HUDEP-2 (cell line): Measurements from ENCODE around the gene EYS.

Experiments used
- DNase-seq, 76 experiments: peaks; one replicate each; lab custom pipeline; 2025; ENCODE audit not compliant: unreplicated experiment in 76 of 76; lab: John Stamatoyannopoulos, UW

The EYS gene

DNA sequence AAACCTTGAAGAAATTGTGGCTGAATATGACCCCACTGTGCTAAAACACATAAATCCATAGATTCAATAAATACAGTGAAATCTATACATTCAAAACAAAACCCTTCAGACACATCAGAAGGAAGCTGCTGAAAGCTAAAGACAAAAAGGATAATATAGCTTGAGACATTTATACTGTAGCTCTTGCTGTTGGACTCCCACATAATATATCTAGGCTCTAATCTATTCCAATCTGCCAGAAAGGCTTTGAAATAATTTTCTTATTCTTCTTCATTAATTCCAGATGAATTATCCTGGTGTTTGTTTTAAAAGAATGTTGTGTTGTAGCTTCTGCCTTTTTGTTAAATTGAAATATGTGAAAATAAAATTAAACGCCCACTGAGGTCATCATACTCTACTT, 454.0 kb downstream of the EYS start:
- no peak for DNase-seq

DNA sequence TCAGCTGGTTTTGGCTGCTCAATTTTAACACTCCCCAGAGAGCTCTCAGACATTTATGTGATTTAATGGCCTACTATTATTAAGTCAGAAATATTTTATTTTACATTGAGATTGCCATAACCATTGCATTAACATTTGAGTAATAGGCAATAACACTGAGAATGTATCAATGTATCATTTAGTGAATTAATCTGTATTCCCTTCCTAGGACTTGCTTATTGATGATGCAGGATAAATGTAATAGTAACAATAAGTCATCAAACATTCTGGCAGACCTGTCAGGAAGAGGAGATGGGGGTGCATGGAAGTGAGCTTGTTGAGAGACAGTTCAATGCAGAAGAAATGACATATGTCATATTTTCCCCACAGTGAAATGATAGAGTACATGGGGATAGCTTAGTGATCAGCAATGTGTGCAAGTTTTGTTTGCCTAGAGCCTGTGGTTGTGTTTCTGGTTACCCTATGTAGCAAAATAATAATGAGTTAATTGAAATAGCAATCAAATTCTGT, 458.9 kb downstream of the EYS start:
- DNase-seq, result no peak

GRCh38 chr6:65231616-65232015, 475.4 kb downstream of the EYS start:
- DNase-seq, result no peak

DNA sequence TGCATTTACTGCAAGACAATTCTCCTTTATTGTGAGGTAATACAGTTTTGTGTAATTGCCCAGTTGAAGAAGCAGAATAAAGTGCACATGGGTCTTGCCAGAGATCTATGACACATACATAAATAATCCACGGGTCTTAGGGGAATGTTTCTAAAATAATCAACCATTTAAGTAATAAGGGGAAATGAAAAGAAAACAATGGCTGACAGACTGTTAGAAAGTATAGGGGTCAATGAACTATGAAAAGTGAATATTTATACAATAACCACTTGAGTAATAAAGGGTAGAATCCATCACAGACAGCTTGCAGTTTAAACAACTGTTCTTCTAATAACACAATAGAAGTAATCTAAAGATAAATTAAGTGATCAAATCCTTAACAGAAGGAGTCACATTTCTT, 477.2 kb downstream of the EYS start:
- DNase-seq, result no peak

- no peak for DNase-seq
Measured at GRCh38 chr6:65221153-65221552, 485.9 kb downstream of the EYS start.

DNA sequence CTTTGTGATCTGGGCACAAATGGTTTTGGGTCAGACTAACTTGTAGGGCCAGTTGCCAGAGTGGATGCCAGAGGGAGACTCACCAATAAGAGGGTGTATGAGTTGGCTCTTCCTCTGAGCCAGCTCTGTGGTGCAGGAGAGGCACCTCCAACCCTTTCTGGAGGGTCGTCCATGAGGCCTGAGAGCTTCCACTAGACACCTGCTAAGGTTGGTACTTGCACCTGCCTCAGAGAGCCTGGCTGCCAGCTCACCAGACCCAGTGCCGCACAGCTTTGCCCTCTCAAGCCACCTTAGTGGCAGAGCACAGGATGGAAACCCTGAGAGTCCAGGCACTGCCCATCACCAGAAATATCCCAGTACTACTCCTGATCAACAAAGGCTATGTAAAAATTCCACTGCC, 504.3 kb downstream of the EYS start:
- DNase-seq, result no peak

- DNase-seq, result no peak
Measured at GRCh38 chr6:65199683-65200082, 507.3 kb downstream of the EYS start.

- DNase-seq, result no peak
Measured at GRCh38 chr6:65199121-65199520, 507.9 kb downstream of the EYS start.

DNA sequence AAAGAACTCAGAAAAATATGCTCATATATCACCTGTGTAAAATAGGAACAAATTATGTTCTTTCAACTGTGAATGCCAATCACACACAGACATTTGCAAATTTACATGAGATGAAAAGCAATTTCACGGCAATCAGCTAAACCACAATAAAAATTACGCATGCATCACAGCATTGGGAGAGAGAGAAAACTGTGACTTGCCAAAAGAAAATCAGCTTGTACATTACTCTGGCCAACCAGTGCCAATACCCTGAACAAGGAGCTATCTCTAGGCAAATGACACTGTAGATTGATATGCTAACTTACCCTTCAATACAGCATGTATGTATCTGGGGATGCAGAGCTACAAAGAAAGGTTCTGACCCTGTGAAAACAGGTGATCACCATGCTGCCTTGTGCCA, 515.6 kb downstream of the EYS start:
- no peak for DNase-seq

GRCh38 chr6:65189236-65189881, 517.7 kb downstream of the EYS start:
- DNase-seq, result no peak

GRCh38 chr6:65186826-65187225, 520.2 kb downstream of the EYS start:
- DNase-seq, result no peak

- DNase-seq, result no peak
Measured at GRCh38 chr6:65182681-65183080, 524.3 kb downstream of the EYS start.

- no peak for DNase-seq
Measured at GRCh38 chr6:65170273-65170672, 536.8 kb downstream of the EYS start.

DNA sequence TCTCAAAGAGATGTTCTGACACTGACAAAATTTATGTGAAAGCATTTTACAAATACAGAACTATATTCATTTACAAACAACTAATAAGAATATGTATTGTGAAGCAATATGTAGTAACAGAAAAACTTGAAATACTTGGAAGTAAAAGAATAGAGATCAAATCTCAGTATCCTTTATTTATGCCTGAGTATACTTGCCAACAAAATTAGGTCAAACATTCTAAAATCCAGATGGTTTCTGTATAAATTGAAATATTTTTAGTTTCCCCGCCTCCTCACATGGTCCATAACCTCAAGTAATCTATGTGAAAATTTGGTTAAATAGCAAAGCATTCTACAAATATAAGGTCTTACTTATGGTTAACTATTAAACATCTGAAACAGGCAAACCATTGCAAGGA, 545.4 kb downstream of the EYS start:
- DNase-seq, result no peak

DNA sequence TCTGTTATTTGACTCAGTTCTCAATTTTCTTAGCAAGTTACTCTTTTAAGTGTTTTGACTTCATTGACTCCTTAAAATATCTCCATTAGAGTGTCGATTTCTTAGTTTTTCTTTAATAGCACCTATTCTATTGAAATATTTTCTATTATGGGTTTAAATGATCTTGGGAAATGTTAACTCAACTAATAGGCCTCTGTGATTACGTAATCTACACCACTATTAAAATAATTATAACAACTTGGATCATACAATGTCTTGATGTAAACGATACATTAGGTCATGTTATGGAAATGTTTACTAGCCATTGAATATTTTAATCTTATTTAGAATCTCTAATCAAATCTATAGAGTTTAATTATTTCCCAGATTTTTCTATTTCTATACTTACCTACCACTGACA, 550.0 kb downstream of the EYS start:
- no peak for DNase-seq

GRCh38 chr6:65155083-65155482, 551.9 kb downstream of the EYS start:
- no peak for DNase-seq

GRCh38 chr6:65149841-65150240, 557.2 kb downstream of the EYS start:
- DNase-seq, result no peak

GRCh38 chr6:65148839-65149238, 558.2 kb downstream of the EYS start:
- DNase-seq, result no peak

GRCh38 chr6:65135567-65135966, 571.5 kb downstream of the EYS start:
- DNase-seq, result no peak

- no peak for DNase-seq
Measured at GRCh38 chr6:65126667-65127066, 580.4 kb downstream of the EYS start.

DNA sequence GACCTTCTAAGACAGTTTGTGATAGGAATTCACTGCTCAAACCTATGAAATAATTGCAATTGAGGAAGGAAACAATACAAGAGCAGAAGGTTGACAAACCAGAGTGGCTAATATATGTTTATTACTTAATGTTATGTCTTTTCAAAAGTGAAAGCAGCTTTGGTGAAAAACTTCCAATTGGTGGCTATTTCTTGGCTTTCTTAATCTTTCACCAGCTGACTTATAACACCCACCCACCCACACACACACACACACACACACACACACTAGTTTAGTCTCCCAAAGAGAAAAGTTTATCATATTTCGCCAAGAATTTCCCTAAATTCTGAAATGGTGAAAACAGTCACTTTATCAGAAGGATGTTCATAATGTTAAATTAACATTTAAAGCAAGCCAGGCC, 583.5 kb downstream of the EYS start:
- no peak for DNase-seq

DNA sequence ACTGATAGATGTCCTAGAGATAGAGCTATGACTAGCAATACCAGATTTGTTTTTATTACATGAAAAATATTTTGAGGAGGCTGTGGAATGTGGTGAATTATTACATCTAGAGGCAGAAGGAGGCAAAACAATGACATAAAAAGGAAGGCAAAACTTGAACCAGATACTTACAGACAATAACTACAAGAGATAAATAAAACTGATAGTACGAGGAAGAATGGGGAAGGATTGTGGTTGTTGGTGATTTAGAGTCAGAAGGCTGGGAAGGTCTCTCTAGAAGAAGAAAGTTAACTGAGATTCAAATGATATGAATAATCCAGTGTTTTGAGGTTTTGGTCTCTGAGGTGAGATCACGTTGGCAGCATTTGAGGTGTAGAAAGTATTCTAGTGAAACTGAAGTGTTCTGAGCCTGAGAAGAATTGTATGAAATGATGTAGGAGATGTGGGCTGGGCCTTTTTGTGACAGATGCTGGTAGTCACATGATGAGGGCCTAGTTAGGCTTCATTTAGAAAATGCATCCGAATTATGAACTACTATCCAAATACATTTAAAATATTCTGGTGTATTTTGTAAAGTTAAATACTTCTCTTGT, 589.1 kb downstream of the EYS start:
- DNase-seq, result no peak

DNA sequence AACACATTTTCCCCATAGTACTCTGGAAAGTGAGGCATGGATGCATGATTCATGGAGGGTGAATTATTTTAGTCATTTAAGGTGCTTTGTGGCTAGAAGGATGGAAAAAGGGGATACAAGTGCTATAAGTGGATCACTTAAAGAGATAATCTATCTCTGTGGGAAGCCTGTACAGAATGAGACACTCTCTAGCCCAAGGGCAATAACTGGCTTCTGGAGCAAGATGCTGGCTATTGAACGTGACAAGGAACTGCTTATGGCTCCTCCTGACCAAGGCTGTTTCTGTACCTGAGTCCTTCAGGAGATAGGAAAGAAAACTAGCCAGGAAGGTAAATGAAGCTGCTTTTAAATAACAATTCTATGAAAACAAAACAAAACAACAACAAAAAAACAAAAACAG, 590.7 kb downstream of the EYS start:
- no peak for DNase-seq
